GM21825 (cell line): Measurements from ENCODE around the gene GCH1.
"Not testable (repeated sequence)": the region's sequence is repeated elsewhere in the genome, so short reads cannot be mapped to it uniquely, and the experiment has no call there.

Experiments used
- ATAC-seq: cut with Tn5 transposase; IDR thresholded peaks from one replicate; pipeline ENCODE4 v1.9.1; 2021; ENCODE audit warnings: mild to moderate bottlenecking, moderate library complexity; ENCODE audit not compliant: unreplicated experiment

Gene GCH1

GRCh38 chr14:54804538-54805041, 98.0 kb downstream of the GCH1 start:
- no peak for ATAC-seq

- no peak for ATAC-seq
Observed at GRCh38 chr14:54803926-54804537, 98.6 kb downstream of the GCH1 start.

GRCh38 chr14:54803396-54803795, 99.2 kb downstream of the GCH1 start:
- no peak for ATAC-seq

- not testable (repeated sequence) for ATAC-seq
Observed at GRCh38 chr14:54801482-54801881, 101.1 kb downstream of the GCH1 start.

GRCh38 chr14:54798465-54799124, 104.0 kb downstream of the GCH1 start:
- no peak for ATAC-seq

GRCh38 chr14:54797986-54798385, 104.6 kb downstream of the GCH1 start:
- no peak for ATAC-seq

GRCh38 chr14:54797556-54797955, 105.1 kb downstream of the GCH1 start:
- ATAC-seq: no peak

- no peak for ATAC-seq
Observed at GRCh38 chr14:54796961-54797360, 105.7 kb downstream of the GCH1 start.

- ATAC-seq: no peak
Observed at GRCh38 chr14:54794796-54795195, 107.8 kb downstream of the GCH1 start.

- ATAC-seq: no peak
Observed at GRCh38 chr14:54794159-54794558, 108.5 kb downstream of the GCH1 start.

- no peak for ATAC-seq
Observed at GRCh38 chr14:54792288-54792687, 110.3 kb downstream of the GCH1 start.
